NCI-H2171 treated with DMSO at 0.1 percent for 48 hours (cell line): ENCODE results near the gene PRSS33.
A peak's percentile ranks its signal among the peaks of the same experiment; 100 is the strongest.

Source experiments
- DNase-seq: peaks from one replicate; lab custom pipeline; 2025; lab: John Stamatoyannopoulos, UW

PRSS33 gene

GRCh38 chr16:2776500-2777139, 10.7 kb downstream of the PRSS33 start:
- DNase-seq = no peak

- DNase-seq = no peak
These were observed 11.4 kb downstream of the PRSS33 start for GRCh38 chr16:2775765-2776499.

GRCh38 chr16:2775131-2775716, 12.1 kb downstream of the PRSS33 start:
- DNase-seq = no peak

- DNase-seq = peak; percentile 91
These were observed 13.0 kb downstream of the PRSS33 start for GRCh38 chr16:2774161-2774891.

- no peak for DNase-seq
These were observed 14.0 kb downstream of the PRSS33 start for GRCh38 chr16:2773188-2773968.

GRCh38 chr16:2771496-2772402, 15.6 kb downstream of the PRSS33 start:
- no peak for DNase-seq

GRCh38 chr16:2770057-2770951, 17.1 kb downstream of the PRSS33 start:
- no peak for DNase-seq

- DNase-seq = no peak
These were observed 17.7 kb downstream of the PRSS33 start for GRCh38 chr16:2769675-2770056.

GRCh38 chr16:2769100-2769529, 18.2 kb downstream of the PRSS33 start:
- DNase-seq = no peak

- no peak for DNase-seq
These were observed 18.8 kb downstream of the PRSS33 start for GRCh38 chr16:2768403-2769089.

GRCh38 chr16:2767891-2768290, 19.5 kb downstream of the PRSS33 start:
- DNase-seq = no peak

GRCh38 chr16:2767140-2767731, 20.1 kb downstream of the PRSS33 start:
- no peak for DNase-seq

GRCh38 chr16:2766430-2767139, 20.8 kb downstream of the PRSS33 start:
- DNase-seq = no peak

GRCh38 chr16:2765462-2766404, 21.6 kb downstream of the PRSS33 start:
- no peak for DNase-seq

GRCh38 chr16:2764718-2765117, 22.6 kb downstream of the PRSS33 start:
- DNase-seq = no peak

GRCh38 chr16:2763173-2763572, 24.2 kb downstream of the PRSS33 start:
- no peak for DNase-seq

GRCh38 chr16:2762711-2763110, 24.6 kb downstream of the PRSS33 start:
- no peak for DNase-seq
